Gastrocnemius medialis (tissue), 4 donors: ENCODE results near the gene EDEM1. TPM values are rescaled to one million over a fixed set of nuclear protein-coding genes. Genes with fewer than 3 reads are reported as not detected.

Source experiments
- ATAC-seq, 2 donors: fragments of 150-250 bp; one replicate each; pipeline ENCODE4 v1.9.1; 2016
- DNase-seq, 2 donors: peaks; one replicate each; pipeline ENCODE4 v3.0.0-alpha.2; 2019
- H3K27ac ChIP-seq, 4 donors: fragments of 200-600 bp; sonication (generic); 1 replicate in 1 of 4; 2 replicates in 3 of 4; pipeline ENCODE4 v1.5.1; 2016 to 2018; ENCODE audit warnings: mild to moderate bottlenecking in 2 of 4, moderate library complexity in 1 of 4
- H3K27me3 ChIP-seq, 3 donors: fragments of 200-600 bp; sonication (generic) in 2 of 3; 1 replicate in 1 of 3; 2 replicates in 2 of 3; pipeline versions ENCODE4 v1.5.1 to v1.6.0; 2016 to 2019; ENCODE audit warnings: mild to moderate bottlenecking in 1 of 3, moderate library complexity in 1 of 3
- H3K36me3 ChIP-seq, 2 donors: fragments of 200-600 bp; sonication (generic) in 1 of 2; one replicate each; pipeline ENCODE4 v1.5.1; 2017 to 2018
- H3K4me1 ChIP-seq, 2 donors: fragments of 200-600 bp; sonication (generic) in 1 of 2; one replicate each; pipeline ENCODE4 v1.5.1; 2016 to 2017; ENCODE audit warnings: mild to moderate bottlenecking in 2 of 2
- H3K4me3 ChIP-seq, 4 donors: fragments of 200-600 bp; sonication (generic) in 3 of 4; 1 replicate in 1 of 4; 2 replicates in 3 of 4; pipeline ENCODE4 v1.5.1; 2016 to 2019; ENCODE audit warnings: mild to moderate bottlenecking in 2 of 4
- H3K9me3 ChIP-seq, 3 donors: fragments of 200-600 bp; sonication (generic) in 2 of 3; 1 replicate in 1 of 3; 2 replicates in 2 of 3; pipeline ENCODE4 v1.5.1; 2016 to 2019
- CTCF ChIP-seq, 5 experiments: fragments of 450-650 bp in 3 of 5; fragments of 200-600 bp in 2 of 5; sonication (generic) in 2 of 5; IDR thresholded peaks in 4 of 5; conservative IDR thresholded peaks in 1 of 5; 1 replicate in 4 of 5; 2 replicates in 1 of 5; pipeline ENCODE4 v1.5.1; 2016 to 2019; ENCODE audit warnings: antibody characterized with exemption in 5 of 5, mild to moderate bottlenecking in 3 of 5, moderate library complexity in 3 of 5
- POLR2A ChIP-seq, 2 donors: fragments of 450-650 bp; IDR thresholded peaks; one replicate each; pipeline ENCODE4 v1.6.1; 2017; ENCODE audit warnings: antibody characterized with exemption in 2 of 2, mild to moderate bottlenecking in 2 of 2, moderate library complexity in 2 of 2
- in situ Hi-C, 4 donors: fragments of 200-750 bp; cut with MboI; loops; one replicate each; pipeline versions ENCODE4 v1.15.0 to v1.8.0; 2017; ENCODE audit warnings: low sequenced_read_pairs in 4 of 4
- intact Hi-C: fragments of 100-400 bp; cut with DNase I; formaldehyde crosslinking; loops from one replicate; pipeline ENCODE4 v1.15.1; 2023; ENCODE audit warnings: low total_unique reads
- total RNA-seq, 4 donors: library from RNA; depleted of rRNA; stranded (reverse); fragments of >200 nt; gene quantifications; one replicate each; pipeline versions ENCODE4 v1.1.0 to v1.2.3, GENCODE V29; 2016

EDEM1 gene
- total RNA-seq, 4 donors from 2014 or later: 7.8 to 12.3 (median 11.4) TPM

- H3K27ac ChIP-seq: peak overlapping the region in 3 of 4 donors; percentile 3 to 13 (median 9)
- H3K27me3 ChIP-seq: no peaks in the 10 kb centered on the region
- TF ChIP-seq CTCF (IDR thresholded peaks at IDR 0.05 in 4 of 5, conservative IDR thresholded peaks at IDR 0.05 in 1 of 5): no peak
- TF ChIP-seq POLR2A (IDR thresholded peaks at IDR 0.05): no peak
- H3K9me3 ChIP-seq: no peaks in the 10 kb centered on the region
- H3K4me3 ChIP-seq: no peak overlapping the region
- H3K4me1 ChIP-seq: peaks cover 39 to 58% of the 10 kb centered on the region in 2 donors
- DNase-seq: no peak
- in situ Hi-C loops (loop anchor here in 2 of 4 donors (10.0 to 25.0 kb wide), 2 partner anchors 65 to 203 kb away; partner anchors contain the start of genes ARL8B (in 1 of the 2) and BHLHE40 (in 1 of the 2)), intact Hi-C loops (loop anchor here (5.0 to 10.0 kb wide), 5 partner anchors 138 to 695 kb away; partner anchors contain the start of genes BHLHE40 and ITPR1)
- ATAC-seq: no peak
- H3K36me3 ChIP-seq: no peaks in the 10 kb centered on the region
Measured at GRCh38 chr3:5190147-5190791, 2.8 kb downstream of the EDEM1 start.

GRCh38 chr3:5191555-5192304 lies 4.2 kb downstream of the EDEM1 start:
- Histone ChIP-seq H3K27ac (peak overlapping the region; percentile 79 to 88 (median 82)), H3K4me1 (peaks cover 48 to 59% of the 10 kb centered on the region in 2 donors), H3K27me3 (no peaks in the 10 kb centered on the region), H3K9me3 (no peaks in the 10 kb centered on the region), H3K4me3 (no peak overlapping the region), H3K36me3 (no peaks in the 10 kb centered on the region)
- intact Hi-C loops (loop anchor here (5.0 to 10.0 kb wide), 5 partner anchors 139 to 697 kb away; partner anchors contain the start of genes BHLHE40 and ITPR1), in situ Hi-C loops (loop anchor here in 2 of 4 donors (10.0 to 25.0 kb wide), 2 partner anchors 67 to 204 kb away; partner anchors contain the start of genes ARL8B (in 1 of the 2) and BHLHE40 (in 1 of the 2))
- ATAC-seq (no peak), DNase-seq (no peak)
- TF ChIP-seq POLR2A (IDR thresholded peaks at IDR 0.05) (no peak), CTCF (IDR thresholded peaks at IDR 0.05 in 4 of 5, conservative IDR thresholded peaks at IDR 0.05 in 1 of 5) (no peak)

GRCh38 chr3:5192571-5193365 lies 5.3 kb downstream of the EDEM1 start:
- H3K27ac ChIP-seq: peak overlapping the region; percentile 79 to 88 (median 82)
- ATAC-seq (no peak), DNase-seq (peak in 1 of 2 donors; percentile 14)
- H3K9me3 ChIP-seq: no peaks in the 10 kb centered on the region
- no peaks in the 10 kb centered on the region for H3K36me3 ChIP-seq
- H3K27me3 ChIP-seq: no peaks in the 10 kb centered on the region
- no peak overlapping the region for H3K4me3 ChIP-seq
- no peak for TF ChIP-seq CTCF (IDR thresholded peaks at IDR 0.05 in 4 of 5, conservative IDR thresholded peaks at IDR 0.05 in 1 of 5)
- no peak for TF ChIP-seq POLR2A (IDR thresholded peaks at IDR 0.05)
- peaks cover 52 to 58% of the 10 kb centered on the region in 2 donors for H3K4me1 ChIP-seq
- in situ Hi-C loops: loop anchor here in 2 of 4 donors (10.0 to 25.0 kb wide), 2 partner anchors 68 to 205 kb away; partner anchors contain the start of genes ARL8B (in 1 of the 2) and BHLHE40 (in 1 of the 2)
- intact Hi-C loops: loop anchor here (5.0 to 10.0 kb wide), 5 partner anchors 140 to 698 kb away; partner anchors contain the start of genes BHLHE40 and ITPR1

- TF ChIP-seq POLR2A (IDR thresholded peaks at IDR 0.05) (no peak), CTCF (IDR thresholded peaks at IDR 0.05 in 4 of 5, conservative IDR thresholded peaks at IDR 0.05 in 1 of 5) (no peak)
- Histone ChIP-seq H3K27ac (peak overlapping the region; percentile 79 to 88 (median 82)), H3K27me3 (no peaks in the 10 kb centered on the region), H3K36me3 (peaks cover 0 to 2% of the 10 kb centered on the region in 2 donors), H3K9me3 (no peaks in the 10 kb centered on the region), H3K4me3 (no peak overlapping the region), H3K4me1 (peaks cover 51 to 52% of the 10 kb centered on the region in 2 donors)
- intact Hi-C loops: loop anchor here (1.0 to 10.0 kb wide), 7 partner anchors 71 to 700 kb away; partner anchors contain the start of genes BHLHE40 and ITPR1
- in situ Hi-C loops: loop anchor here in 2 of 4 donors (10.0 to 25.0 kb wide), 2 partner anchors 70 to 207 kb away; partner anchors contain the start of genes ARL8B (in 1 of the 2) and BHLHE40 (in 1 of the 2)
- no peak for ATAC-seq
- DNase-seq: no peak
Measured at GRCh38 chr3:5194341-5194740, 6.8 kb downstream of the EDEM1 start.
